Muscle layer of colon (tissue), 2 donors: Measurements from ENCODE around the gene ERAP2.
"Not testable (repeated sequence)": the region's sequence is repeated elsewhere in the genome, so short reads cannot be mapped to it uniquely, and the experiment has no call there.

Experiments
- H3K27ac ChIP-seq: one replicate; pipeline ENCODE4 v1.7.0; 2013; ENCODE audit warnings: low read depth, mild to moderate bottlenecking, low read length, moderate library complexity
- H3K27me3 ChIP-seq, 2 donors: one replicate each; pipeline ENCODE4 v1.7.0; 2013; ENCODE audit warnings: low read length in 2 of 2, mild to moderate bottlenecking in 2 of 2; ENCODE audit not compliant: insufficient read depth in 2 of 2, control insufficient read depth in 1 of 2
- H3K36me3 ChIP-seq: one replicate; pipeline ENCODE4 v1.7.0; 2013; ENCODE audit warnings: mild to moderate bottlenecking, low read length; ENCODE audit not compliant: insufficient read depth
- H3K4me1 ChIP-seq: one replicate; pipeline ENCODE4 v1.7.0; 2013; ENCODE audit warnings: mild to moderate bottlenecking, low read length; ENCODE audit not compliant: insufficient read depth
- H3K4me3 ChIP-seq, 2 donors: one replicate each; pipeline ENCODE4 v1.7.0; 2013; ENCODE audit warnings: low read length in 2 of 2, low read depth in 1 of 2, mild to moderate bottlenecking in 1 of 2, moderate library complexity in 1 of 2
- H3K9ac ChIP-seq: one replicate; pipeline ENCODE4 v1.7.0; 2013; ENCODE audit warnings: low read length
- H3K9me3 ChIP-seq: one replicate; pipeline ENCODE4 v1.7.0; 2013; ENCODE audit warnings: mild to moderate bottlenecking, low read length
- donor health status: abdominal sarcoma.
- donor health status: Adenocarcinoma of cecum.

ERAP2 gene

GRCh38 chr5:96926276-96926675 lies 50.0 kb downstream of the ERAP2 start:
- Histone ChIP-seq H3K4me3 (no peak overlapping the region), H3K27me3 (no peaks in the 10 kb centered on the region), H3K9ac (no peak overlapping the region), H3K36me3 (no peaks in the 10 kb centered on the region), H3K9me3 (no peaks in the 10 kb centered on the region), H3K4me1 (peaks cover 3% of the 10 kb centered on the region), H3K27ac (no peak overlapping the region)

GRCh38 chr5:96927008-96927407 lies 50.7 kb downstream of the ERAP2 start:
- H3K27ac ChIP-seq: no peak overlapping the region
- H3K9ac ChIP-seq: no peak overlapping the region
- no peak overlapping the region for H3K4me3 ChIP-seq
- no peaks in the 10 kb centered on the region for H3K4me1 ChIP-seq
- no peaks in the 10 kb centered on the region for H3K36me3 ChIP-seq
- H3K9me3 ChIP-seq: no peaks in the 10 kb centered on the region
- no peaks in the 10 kb centered on the region for H3K27me3 ChIP-seq

- no peaks in the 10 kb centered on the region for H3K36me3 ChIP-seq
- no peaks in the 10 kb centered on the region for H3K9me3 ChIP-seq
- H3K4me3 ChIP-seq: no peak overlapping the region
- no peak overlapping the region for H3K27ac ChIP-seq
- peaks cover 14% of the 10 kb centered on the region for H3K4me1 ChIP-seq
- no peaks in the 10 kb centered on the region for H3K27me3 ChIP-seq
- no peak overlapping the region for H3K9ac ChIP-seq
Measured at GRCh38 chr5:96928931-96929708, 52.8 kb downstream of the ERAP2 start.

- Histone ChIP-seq H3K4me1 (peaks cover 16% of the 10 kb centered on the region), H3K36me3 (no peaks in the 10 kb centered on the region), H3K27ac (no peak overlapping the region), H3K27me3 (no peaks in the 10 kb centered on the region), H3K9ac (no peak overlapping the region), H3K4me3 (no peak overlapping the region), H3K9me3 (no peaks in the 10 kb centered on the region)
Measured at GRCh38 chr5:96930058-96930457, 53.8 kb downstream of the ERAP2 start.

GRCh38 chr5:96930589-96930988 lies 54.3 kb downstream of the ERAP2 start:
- Histone ChIP-seq H3K27me3 (no peaks in the 10 kb centered on the region), H3K4me1 (peaks cover 16% of the 10 kb centered on the region), H3K9me3 (no peaks in the 10 kb centered on the region), H3K27ac (no peak overlapping the region), H3K9ac (no peak overlapping the region), H3K36me3 (no peaks in the 10 kb centered on the region), H3K4me3 (no peak overlapping the region)

GRCh38 chr5:96931037-96931436 lies 54.7 kb downstream of the ERAP2 start:
- H3K27ac ChIP-seq, H3K9ac ChIP-seq, H3K4me3 ChIP-seq, H3K27me3 ChIP-seq, H3K36me3 ChIP-seq, H3K9me3 ChIP-seq: not testable (repeated sequence)
- peaks cover 16% of the 10 kb centered on the region for H3K4me1 ChIP-seq

- H3K36me3 ChIP-seq: no peaks in the 10 kb centered on the region
- no peak overlapping the region for H3K27ac ChIP-seq
- peaks cover 16% of the 10 kb centered on the region for H3K4me1 ChIP-seq
- no peak overlapping the region for H3K4me3 ChIP-seq
- no peaks in the 10 kb centered on the region for H3K27me3 ChIP-seq
- H3K9me3 ChIP-seq: no peaks in the 10 kb centered on the region
- H3K9ac ChIP-seq: no peak overlapping the region
Measured at GRCh38 chr5:96931605-96932004, 55.3 kb downstream of the ERAP2 start.

GRCh38 chr5:96932026-96932425 lies 55.7 kb downstream of the ERAP2 start:
- no peaks in the 10 kb centered on the region for H3K36me3 ChIP-seq
- H3K4me3 ChIP-seq: no peak overlapping the region
- H3K27ac ChIP-seq: no peak overlapping the region
- H3K9me3 ChIP-seq: no peaks in the 10 kb centered on the region
- no peak overlapping the region for H3K9ac ChIP-seq
- H3K4me1 ChIP-seq: peaks cover 16% of the 10 kb centered on the region
- no peaks in the 10 kb centered on the region for H3K27me3 ChIP-seq

GRCh38 chr5:96933764-96934707 lies 57.7 kb downstream of the ERAP2 start:
- Histone ChIP-seq H3K27me3 (no peaks in the 10 kb centered on the region), H3K4me1 (peaks cover 32% of the 10 kb centered on the region), H3K36me3 (no peaks in the 10 kb centered on the region), H3K4me3 (peak overlapping the region; percentile 84 to 90), H3K9ac (peak overlapping the region; percentile 12), H3K9me3 (no peaks in the 10 kb centered on the region), H3K27ac (peak overlapping the region; percentile 99)

GRCh38 chr5:96934708-96935558 lies 58.6 kb downstream of the ERAP2 start:
- no peaks in the 10 kb centered on the region for H3K27me3 ChIP-seq
- H3K9me3 ChIP-seq: no peaks in the 10 kb centered on the region
- H3K27ac ChIP-seq: peak overlapping the region; percentile 99
- peak overlapping the region; percentile 83 for H3K9ac ChIP-seq
- H3K36me3 ChIP-seq: no peaks in the 10 kb centered on the region
- peak overlapping the region; percentile 84 to 90 for H3K4me3 ChIP-seq
- H3K4me1 ChIP-seq: peaks cover 32% of the 10 kb centered on the region
